Measurements from ENCODE around the gene TM9SF4. TPM values are rescaled to one million over a fixed set of nuclear protein-coding genes. Genes with fewer than 3 reads are reported as not detected.

Gene TM9SF4
- total RNA-seq, 2 experiments from 2014 or later, result 22.4 to 24.5 TPM

GRCh38 chr20:32189691-32190615 lies 80.4 kb downstream of the TM9SF4 start:
- Mint-ChIP-seq H3K4me3 (peak overlapping the region; percentile 89), H3K4me1 (ENCODE audit: low read depth) (peaks cover 33% of the 10 kb centered on the region), H3K27ac (peak overlapping the region; percentile 85), H3K9me3 (no peaks in the 10 kb centered on the region), H3K27me3 (no peaks in the 10 kb centered on the region), H3K36me3 (ENCODE audit: low read depth) (peaks cover 12% of the 10 kb centered on the region)
- TF ChIP-seq, protein P1, sequence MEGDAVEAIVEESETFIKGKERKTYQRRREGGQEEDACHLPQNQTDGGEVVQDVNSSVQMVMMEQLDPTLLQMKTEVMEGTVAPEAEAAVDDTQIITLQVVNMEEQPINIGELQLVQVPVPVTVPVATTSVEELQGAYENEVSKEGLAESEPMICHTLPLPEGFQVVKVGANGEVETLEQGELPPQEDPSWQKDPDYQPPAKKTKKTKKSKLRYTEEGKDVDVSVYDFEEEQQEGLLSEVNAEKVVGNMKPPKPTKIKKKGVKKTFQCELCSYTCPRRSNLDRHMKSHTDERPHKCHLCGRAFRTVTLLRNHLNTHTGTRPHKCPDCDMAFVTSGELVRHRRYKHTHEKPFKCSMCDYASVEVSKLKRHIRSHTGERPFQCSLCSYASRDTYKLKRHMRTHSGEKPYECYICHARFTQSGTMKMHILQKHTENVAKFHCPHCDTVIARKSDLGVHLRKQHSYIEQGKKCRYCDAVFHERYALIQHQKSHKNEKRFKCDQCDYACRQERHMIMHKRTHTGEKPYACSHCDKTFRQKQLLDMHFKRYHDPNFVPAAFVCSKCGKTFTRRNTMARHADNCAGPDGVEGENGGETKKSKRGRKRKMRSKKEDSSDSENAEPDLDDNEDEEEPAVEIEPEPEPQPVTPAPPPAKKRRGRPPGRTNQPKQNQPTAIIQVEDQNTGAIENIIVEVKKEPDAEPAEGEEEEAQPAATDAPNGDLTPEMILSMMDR (IDR thresholded peaks at IDR 0.05), result no peak
- peak; percentile 27 to 69 (median 34) for DNase-seq
- Histone ChIP-seq H3K4me1 (ENCODE audit: insufficient read depth, low read length) (peaks cover 25% of the 10 kb centered on the region), H3K27ac (ENCODE audit: low read depth in 1 of 2, low read length in 2 of 2) (peak overlapping the region; percentile 38 to 56), H3K9me3 (ENCODE audit: control insufficient read depth in 1 of 2, insufficient read depth in 1 of 2, low read length in 2 of 2) (no peaks in the 10 kb centered on the region), H3K4me3 (ENCODE audit: low read length) (peak overlapping the region; percentile 78), H3K27me3 (ENCODE audit: control insufficient read depth in 1 of 2, insufficient read depth in 2 of 2, low read length in 2 of 2) (no peaks in the 10 kb centered on the region), H3K36me3 (ENCODE audit: insufficient read depth, low read length) (peaks cover 3% of the 10 kb centered on the region)
- ChIA-PET CTCF (no interaction called here), POLR2A (interaction anchor here (0.6 to 1.5 kb wide), 4 partner anchors 32 to 96 kb away, joined by 3 to 5 read pairs (median 4); partner anchors contain the start of gene TM9SF4)
- peak; percentile 67 for ATAC-seq (ENCODE audit: poor library complexity)
- intact Hi-C loops (cut with DNase I, micrococcal nuclease), result no loop called here

DNA sequence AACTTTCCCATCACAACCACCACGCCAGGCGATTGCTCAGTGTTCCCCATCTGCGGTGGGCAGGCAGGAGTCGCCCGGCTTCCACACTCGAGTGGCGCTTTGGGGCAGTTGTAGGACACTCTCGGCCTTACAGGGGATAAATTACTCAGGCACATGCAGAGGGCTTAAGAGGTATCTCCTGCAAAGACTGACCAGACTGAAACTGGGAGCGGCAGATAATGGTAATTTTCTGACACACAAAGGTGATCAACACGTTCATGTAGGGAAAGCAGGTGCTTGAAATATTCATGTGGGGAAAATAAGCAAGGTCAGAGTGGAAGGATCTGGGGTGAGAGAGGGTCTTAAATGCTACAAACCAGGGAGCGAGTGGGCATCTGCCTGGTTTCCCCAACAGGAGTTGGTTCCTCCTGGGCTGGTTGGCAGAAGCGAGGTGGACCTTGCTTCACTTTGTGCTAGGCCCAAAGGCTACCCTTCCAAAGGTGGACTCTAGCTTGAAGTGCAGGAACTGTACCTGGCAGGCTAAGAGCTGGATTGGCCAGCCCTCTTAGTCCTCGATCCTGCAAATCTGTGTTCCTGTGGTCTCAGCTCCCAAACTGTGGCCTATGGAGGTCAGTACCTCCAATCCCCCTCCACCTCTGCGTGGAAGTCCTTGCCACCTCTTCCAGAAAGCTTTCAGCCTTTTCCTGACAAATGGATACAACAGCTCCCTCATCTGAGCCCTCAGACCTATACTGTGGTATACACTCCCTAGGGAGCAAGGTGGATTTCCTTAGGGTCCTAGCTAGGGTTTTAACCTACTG lies 81.3 kb downstream of the TM9SF4 start:
- ATAC-seq (ENCODE audit: poor library complexity) (no peak), DNase-seq (no peak)
- ChIA-PET CTCF (no interaction called here), POLR2A (interaction anchor here (1.5 kb wide), 1 partner anchor 89 kb away, joined by 5 read pairs; no protein-coding TSS in a partner anchor)
- peak overlapping the region; percentile 85 for H3K27ac Mint-ChIP-seq
- H3K9me3 Mint-ChIP-seq, result no peaks in the 10 kb centered on the region
- Histone ChIP-seq H3K27ac (ENCODE audit: low read depth in 1 of 2, low read length in 2 of 2) (peak overlapping the region; percentile 38 to 56), H3K27me3 (ENCODE audit: control insufficient read depth in 1 of 2, insufficient read depth in 2 of 2, low read length in 2 of 2) (no peaks in the 10 kb centered on the region), H3K36me3 (ENCODE audit: insufficient read depth, low read length) (peaks cover 12% of the 10 kb centered on the region), H3K4me1 (ENCODE audit: insufficient read depth, low read length) (peaks cover 25% of the 10 kb centered on the region), H3K9me3 (ENCODE audit: control insufficient read depth in 1 of 2, insufficient read depth in 1 of 2, low read length in 2 of 2) (no peaks in the 10 kb centered on the region), H3K4me3 (ENCODE audit: low read length) (peak overlapping the region; percentile 78)
- peak overlapping the region; percentile 89 for H3K4me3 Mint-ChIP-seq
- H3K27me3 Mint-ChIP-seq, result no peaks in the 10 kb centered on the region
- H3K36me3 Mint-ChIP-seq (ENCODE audit: low read depth), result peaks cover 21% of the 10 kb centered on the region
- TF ChIP-seq, protein P1 (IDR thresholded peaks at IDR 0.05), result no peak
- peaks cover 33% of the 10 kb centered on the region for H3K4me1 Mint-ChIP-seq (ENCODE audit: low read depth)
- intact Hi-C loops (cut with DNase I, micrococcal nuclease), result no loop called here

DNA sequence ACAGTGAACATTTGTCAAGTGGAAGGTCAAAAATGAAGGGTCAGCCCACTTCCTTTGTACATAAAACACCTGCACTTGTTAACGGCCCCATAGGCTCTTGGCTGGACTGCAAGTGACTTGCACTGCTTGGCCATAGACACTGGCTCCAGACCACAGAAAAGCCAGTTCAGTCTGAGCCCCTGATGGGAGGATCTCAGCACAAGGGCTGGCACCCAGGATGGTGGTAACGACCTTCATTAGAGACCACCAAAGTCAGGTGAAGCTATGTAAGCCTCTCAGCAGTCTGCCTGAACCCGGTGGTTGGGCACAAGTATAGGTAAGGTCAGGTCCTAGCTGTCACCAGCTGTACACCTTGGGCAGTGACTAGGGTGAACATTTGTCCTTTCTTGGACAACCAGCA lies 81.9 kb downstream of the TM9SF4 start:
- H3K4me1 Mint-ChIP-seq (ENCODE audit: low read depth), result peaks cover 33% of the 10 kb centered on the region
- H3K9me3 ChIP-seq (ENCODE audit: control insufficient read depth in 1 of 2, insufficient read depth in 1 of 2, low read length in 2 of 2), result no peaks in the 10 kb centered on the region
- ATAC-seq (ENCODE audit: poor library complexity), result no peak
- TF ChIP-seq, protein P1 (IDR thresholded peaks at IDR 0.05), result no peak
- peaks cover 27% of the 10 kb centered on the region for H3K36me3 Mint-ChIP-seq (ENCODE audit: low read depth)
- H3K4me3 Mint-ChIP-seq, result peak overlapping the region; percentile 89
- H3K4me1 ChIP-seq (ENCODE audit: insufficient read depth, low read length), result peaks cover 25% of the 10 kb centered on the region
- POLR2A ChIA-PET, result interaction anchor here (1.5 kb wide), 1 partner anchor 88 kb away, joined by 5 read pairs; no protein-coding TSS in a partner anchor
- DNase-seq, result no peak
- H3K27me3 Mint-ChIP-seq, result no peaks in the 10 kb centered on the region
- H3K9me3 Mint-ChIP-seq, result no peaks in the 10 kb centered on the region
- intact Hi-C loops (cut with DNase I, micrococcal nuclease), result no loop called here
- H3K27me3 ChIP-seq (ENCODE audit: control insufficient read depth in 1 of 2, insufficient read depth in 2 of 2, low read length in 2 of 2), result no peaks in the 10 kb centered on the region
- H3K27ac ChIP-seq (ENCODE audit: low read depth in 1 of 2, low read length in 2 of 2), result no peak overlapping the region
- H3K36me3 ChIP-seq (ENCODE audit: insufficient read depth, low read length), result peaks cover 18% of the 10 kb centered on the region
- H3K27ac Mint-ChIP-seq, result peak overlapping the region; percentile 85
- CTCF ChIA-PET, result no interaction called here
- H3K4me3 ChIP-seq (ENCODE audit: low read length), result no peak overlapping the region

All from CD4-positive, alpha-beta T cell (primary cell).